GM19455 (cell line): ENCODE measurements around the gene KCNF1.

Source experiments
- ATAC-seq: cut with Tn5 transposase; IDR thresholded peaks from one replicate; pipeline ENCODE4 v1.9.1; 2021; ENCODE audit not compliant: unreplicated experiment

KCNF1 gene

GRCh38 chr2:10918661-10919409 lies 7.1 kb downstream of the KCNF1 start:
- no peak for ATAC-seq

- ATAC-seq, result no peak
These were observed 7.7 kb downstream of the KCNF1 start for GRCh38 chr2:10919410-10919770.

GRCh38 chr2:10919771-10920621 lies 8.3 kb downstream of the KCNF1 start:
- ATAC-seq, result no peak

- no peak for ATAC-seq
These were observed 9.1 kb downstream of the KCNF1 start for GRCh38 chr2:10920764-10921388.

GRCh38 chr2:10921525-10921924 lies 9.8 kb downstream of the KCNF1 start:
- ATAC-seq, result no peak

GRCh38 chr2:10922307-10923007 lies 10.7 kb downstream of the KCNF1 start:
- ATAC-seq, result no peak

GRCh38 chr2:10923008-10923375 lies 11.3 kb downstream of the KCNF1 start:
- no peak for ATAC-seq

GRCh38 chr2:10923965-10924364 lies 12.2 kb downstream of the KCNF1 start:
- no peak for ATAC-seq

GRCh38 chr2:10924441-10924840 lies 12.7 kb downstream of the KCNF1 start:
- no peak for ATAC-seq

- no peak for ATAC-seq
These were observed 13.1 kb downstream of the KCNF1 start for GRCh38 chr2:10924859-10925258.

GRCh38 chr2:10926191-10926820 lies 14.6 kb downstream of the KCNF1 start:
- ATAC-seq, result no peak

GRCh38 chr2:10930721-10931516 lies 19.2 kb downstream of the KCNF1 start:
- ATAC-seq, result no peak

GRCh38 chr2:10931710-10932255 lies 20.0 kb downstream of the KCNF1 start:
- no peak for ATAC-seq

GRCh38 chr2:10932345-10933151 lies 20.8 kb downstream of the KCNF1 start:
- no peak for ATAC-seq

- no peak for ATAC-seq
These were observed 22.0 kb downstream of the KCNF1 start for GRCh38 chr2:10933700-10934225.

- no peak for ATAC-seq
These were observed 22.7 kb downstream of the KCNF1 start for GRCh38 chr2:10934308-10934978.

GRCh38 chr2:10934979-10935350 lies 23.2 kb downstream of the KCNF1 start:
- ATAC-seq, result no peak

GRCh38 chr2:10935366-10935918 lies 23.7 kb downstream of the KCNF1 start:
- no peak for ATAC-seq
